SH-SY5Y (cell line): ENCODE results near the gene GSTA2.

Experiments
- GATA2 ChIP-seq: IDR thresholded peaks from 2 replicates; pipeline ENCODE4 v1.6.1; 2011; ENCODE audit warnings: mild to moderate bottlenecking, low read depth, low read length
- GATA3 ChIP-seq: IDR thresholded peaks from 2 replicates; pipeline ENCODE4 v1.6.1; 2011; ENCODE audit warnings: low read depth, mild to moderate bottlenecking, low read length, moderate library complexity

GRCh38 chr6:52739134-52739533, 24.1 kb downstream of the GSTA2 start:
- TF ChIP-seq GATA3 (no peak), GATA2 (no peak)
